NCI-H1092 (cell line): ENCODE data around the gene ST3GAL5.

Experiments used
- DNase-seq: peaks from one replicate; lab custom pipeline; 2025; lab: John Stamatoyannopoulos, UW

Gene ST3GAL5

DNA sequence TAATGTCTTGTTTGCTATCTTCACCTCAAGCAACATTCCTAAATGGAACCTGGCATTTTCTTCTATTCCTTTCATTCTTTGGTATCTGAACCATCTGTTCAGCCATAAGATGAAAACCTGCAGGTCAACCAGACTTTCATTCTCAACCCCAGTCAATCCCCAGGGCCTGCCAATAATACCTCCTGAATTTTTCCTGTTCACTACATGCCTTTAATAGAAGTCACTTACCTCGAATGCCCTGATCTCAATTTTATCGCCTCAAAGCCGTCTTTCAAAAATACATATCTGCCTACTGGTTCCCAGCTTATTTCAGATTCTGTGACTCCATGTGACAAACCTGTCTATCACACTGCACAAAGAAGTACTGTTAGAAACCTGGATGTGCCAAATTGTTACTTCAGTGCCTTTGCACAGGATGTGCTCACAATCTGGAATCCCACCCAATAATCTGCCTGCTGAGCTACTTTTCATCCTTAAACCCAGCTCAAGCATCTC, 22.6 kb downstream of the ST3GAL5 start:
- DNase-seq = no peak

DNA sequence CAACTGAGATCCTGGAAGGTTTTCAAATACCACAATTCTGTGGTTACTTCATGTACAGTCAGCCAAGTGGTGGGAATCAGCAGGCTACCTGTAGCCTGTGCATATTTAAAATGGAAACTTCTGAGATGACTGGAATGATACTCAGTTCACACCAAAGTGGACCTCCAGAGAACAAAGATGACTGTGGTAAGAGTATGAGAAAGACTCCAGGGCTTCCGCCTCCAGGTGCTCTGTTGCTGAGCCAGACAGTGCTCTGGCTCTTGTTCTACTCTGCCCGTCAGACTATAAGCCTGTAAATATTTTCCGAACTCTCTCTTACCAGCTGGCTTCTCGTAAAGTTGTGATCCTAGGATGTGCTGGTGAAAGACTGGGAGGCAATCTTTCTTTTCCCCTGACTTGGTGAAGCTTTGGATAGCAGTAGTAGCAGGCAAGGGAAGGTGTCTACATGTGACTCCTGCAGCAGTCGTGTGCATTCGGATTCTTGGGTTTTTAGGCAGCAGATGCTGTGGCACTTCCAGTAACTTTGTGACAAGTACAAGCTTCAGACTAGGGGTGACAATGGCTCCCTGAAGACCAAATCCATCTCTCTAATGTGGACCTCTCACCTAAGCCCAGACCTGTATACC, 23.1 kb downstream of the ST3GAL5 start:
- no peak for DNase-seq

DNA sequence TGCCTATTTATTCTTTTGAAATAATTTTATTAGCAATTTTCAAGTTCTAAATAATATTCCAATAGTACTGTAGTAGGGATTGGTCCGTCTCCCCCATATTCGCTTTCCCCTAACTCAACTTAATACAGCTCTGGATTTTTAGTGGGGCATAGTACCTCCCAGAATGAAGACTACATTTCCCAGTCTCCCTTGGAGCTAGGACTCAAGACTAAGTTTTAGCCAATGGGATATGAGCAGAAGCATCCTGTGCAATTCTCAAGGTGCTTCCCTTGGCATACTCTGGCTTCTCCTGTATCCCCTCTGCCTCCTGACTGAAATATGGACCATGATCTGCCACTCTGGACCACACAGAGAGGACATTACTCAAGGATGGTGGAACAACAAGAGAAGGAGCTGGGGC, 24.1 kb downstream of the ST3GAL5 start:
- no peak for DNase-seq

DNA sequence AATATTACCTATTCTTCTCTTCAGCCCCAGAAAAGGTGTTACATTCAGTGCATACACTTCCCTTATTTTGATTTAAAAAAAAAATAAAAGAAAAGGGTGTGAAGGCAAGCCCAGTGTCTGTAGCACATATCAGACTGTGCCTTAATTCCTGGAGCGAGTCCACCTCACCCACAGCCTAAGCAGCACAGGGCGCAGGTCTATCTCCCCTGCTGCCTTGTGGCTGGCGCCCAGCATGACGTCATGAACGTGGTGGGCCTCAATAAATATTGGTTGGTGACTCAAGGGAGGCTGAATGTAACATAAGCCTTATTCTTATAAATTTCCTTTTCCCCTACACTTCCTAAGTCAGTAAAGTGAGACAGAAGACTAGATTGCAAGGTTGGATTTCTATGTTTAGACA, 26.4 kb downstream of the ST3GAL5 start:
- DNase-seq = no peak

DNA sequence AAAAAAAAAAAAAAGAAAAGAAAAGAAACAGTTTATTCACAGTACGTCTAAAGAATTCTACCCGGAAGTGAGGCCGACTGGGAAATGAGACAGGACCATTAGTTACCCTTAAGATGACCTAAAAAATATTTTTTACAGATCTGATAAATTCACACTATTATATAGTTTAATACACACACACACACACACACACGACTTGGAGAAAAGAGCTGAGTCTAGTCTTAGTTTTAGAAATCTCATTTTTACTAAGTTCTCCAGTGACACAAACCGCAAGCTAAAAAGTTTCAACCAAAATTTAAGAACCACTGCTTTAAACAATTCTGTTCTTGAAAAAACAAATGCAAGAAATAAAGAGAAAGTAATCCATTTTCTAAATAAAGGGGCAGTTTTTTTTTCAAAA, 27.1 kb downstream of the ST3GAL5 start:
- no peak for DNase-seq

DNA sequence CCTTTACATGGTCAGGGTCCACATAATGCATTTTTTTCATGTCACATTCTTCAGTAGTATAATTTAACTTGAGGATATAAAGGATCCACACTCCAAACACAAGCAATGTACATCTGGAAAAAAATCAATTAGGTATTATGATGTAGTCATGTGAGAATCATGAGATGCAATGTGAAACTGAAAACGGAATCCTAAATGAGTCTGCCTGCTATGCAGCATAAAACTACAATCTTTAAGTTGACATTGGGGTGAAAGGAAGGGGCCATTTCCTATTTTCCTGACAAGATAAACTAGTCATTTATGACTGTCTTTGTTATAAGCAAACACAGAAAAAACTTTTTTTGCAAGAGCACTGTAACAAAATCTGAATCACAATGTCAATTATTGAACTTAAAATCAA, 27.6 kb downstream of the ST3GAL5 start:
- no peak for DNase-seq

DNA sequence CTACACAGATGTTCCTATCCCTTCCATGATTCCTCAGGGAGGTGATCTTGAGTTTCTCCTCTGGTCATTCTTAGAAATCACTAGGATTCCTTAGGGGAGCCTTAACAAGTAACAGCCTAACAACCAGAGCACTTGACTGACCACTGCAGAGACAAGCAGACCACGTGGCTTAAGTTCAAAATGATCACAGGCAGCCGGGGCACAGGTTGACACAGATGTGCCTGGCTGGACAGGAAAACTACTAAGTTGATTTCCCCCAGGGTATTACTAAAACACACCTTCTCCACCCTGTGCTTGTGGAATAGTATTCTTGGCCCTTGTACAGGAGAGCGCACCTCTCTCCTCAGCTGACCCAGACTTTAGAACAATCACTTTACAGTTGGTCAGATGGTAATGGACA, 29.9 kb downstream of the ST3GAL5 start:
- no peak for DNase-seq

DNA sequence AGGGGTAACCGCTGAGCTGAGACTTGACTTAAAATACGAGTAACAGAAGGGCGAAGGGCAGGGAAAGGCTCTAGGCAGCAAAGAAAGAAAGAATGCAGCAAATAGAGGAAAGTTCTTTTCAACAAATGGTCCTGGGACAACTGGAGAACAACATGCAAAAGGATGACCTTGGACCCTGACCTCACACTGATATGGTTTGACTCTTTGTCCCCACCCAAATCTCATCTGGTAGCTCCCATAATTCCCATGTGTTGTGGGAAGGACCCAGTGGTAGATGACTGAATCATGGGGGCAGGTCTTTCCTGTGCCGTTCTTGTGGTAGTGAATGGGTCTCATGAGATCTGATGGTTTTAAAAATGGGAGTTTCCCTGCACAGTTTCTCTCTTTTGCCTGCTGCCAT, 33.9 kb downstream of the ST3GAL5 start:
- DNase-seq = no peak

DNA sequence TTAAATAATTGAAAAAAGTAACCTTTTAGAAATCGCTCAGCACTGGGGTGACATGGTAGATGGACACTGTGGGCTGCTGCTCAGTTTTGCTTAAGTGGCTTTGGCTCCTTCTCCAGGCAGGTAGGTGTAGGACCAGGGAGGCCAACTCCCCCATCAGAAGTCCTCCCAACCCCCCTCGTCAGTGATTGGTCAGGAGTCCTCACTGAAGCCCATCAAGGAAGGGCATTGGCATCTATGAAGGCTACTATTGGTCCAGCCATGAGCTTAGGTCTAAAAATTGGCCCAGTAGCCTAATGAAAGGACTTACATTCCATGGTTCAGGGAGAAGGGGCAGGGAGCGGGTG, 34.7 kb downstream of the ST3GAL5 start:
- no peak for DNase-seq

DNA sequence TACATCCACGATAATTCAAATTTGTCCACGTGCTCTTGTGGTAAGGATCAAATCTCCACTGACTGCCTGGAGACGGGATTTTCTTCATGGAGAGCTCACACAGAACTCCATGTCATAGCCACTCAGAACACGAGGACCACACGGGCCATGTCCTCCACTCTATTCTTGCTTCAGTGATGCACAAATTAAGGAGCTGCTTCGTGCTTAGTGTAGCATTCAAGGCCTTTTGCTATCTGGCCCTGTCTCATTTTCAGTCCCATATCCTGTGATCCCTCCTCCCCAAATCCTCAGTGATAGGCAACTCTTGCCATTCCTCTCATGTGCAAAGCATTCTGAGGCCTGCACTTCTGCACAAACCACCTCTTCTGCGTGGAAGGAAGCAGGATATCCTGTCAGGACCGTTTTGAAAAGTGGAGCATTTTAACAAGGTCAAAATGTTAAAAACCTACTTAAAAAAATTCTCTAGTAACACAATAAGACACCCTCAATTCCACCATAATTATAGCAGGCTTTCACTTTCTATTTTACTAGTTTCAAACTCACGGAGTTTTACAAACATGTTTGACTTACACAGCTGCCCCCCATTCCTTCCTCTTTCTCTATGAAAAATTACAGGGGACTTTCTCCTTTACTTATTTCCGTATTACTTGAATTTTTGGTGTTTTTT, 35.2 kb downstream of the ST3GAL5 start:
- no peak for DNase-seq

DNA sequence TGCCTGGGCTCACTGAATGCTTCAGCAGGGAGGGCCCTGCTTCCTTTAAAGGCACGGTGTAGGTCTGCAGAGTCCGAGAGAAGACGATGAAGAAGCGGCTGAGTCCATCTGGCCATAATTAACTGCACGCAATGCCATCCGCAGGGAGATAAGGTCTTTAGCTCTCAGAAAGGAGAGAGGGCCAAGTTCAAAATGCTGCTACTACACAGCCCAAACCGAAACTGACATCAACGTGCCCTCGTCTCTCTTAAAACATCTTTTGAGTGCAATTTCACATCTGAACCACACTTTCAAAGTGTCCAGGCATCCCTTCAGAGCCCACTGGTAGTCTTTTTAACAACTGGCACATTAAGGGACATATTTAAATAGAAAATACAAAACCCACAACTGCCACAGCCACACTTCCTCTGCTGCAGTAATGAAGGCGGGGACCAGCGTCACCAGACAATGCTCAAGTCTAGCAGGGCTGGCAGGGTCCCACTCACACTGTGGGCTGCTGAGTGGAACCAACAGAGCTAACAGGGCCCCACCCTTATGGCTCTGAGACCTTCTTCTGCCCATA, 35.8 kb downstream of the ST3GAL5 start:
- DNase-seq = no peak

DNA sequence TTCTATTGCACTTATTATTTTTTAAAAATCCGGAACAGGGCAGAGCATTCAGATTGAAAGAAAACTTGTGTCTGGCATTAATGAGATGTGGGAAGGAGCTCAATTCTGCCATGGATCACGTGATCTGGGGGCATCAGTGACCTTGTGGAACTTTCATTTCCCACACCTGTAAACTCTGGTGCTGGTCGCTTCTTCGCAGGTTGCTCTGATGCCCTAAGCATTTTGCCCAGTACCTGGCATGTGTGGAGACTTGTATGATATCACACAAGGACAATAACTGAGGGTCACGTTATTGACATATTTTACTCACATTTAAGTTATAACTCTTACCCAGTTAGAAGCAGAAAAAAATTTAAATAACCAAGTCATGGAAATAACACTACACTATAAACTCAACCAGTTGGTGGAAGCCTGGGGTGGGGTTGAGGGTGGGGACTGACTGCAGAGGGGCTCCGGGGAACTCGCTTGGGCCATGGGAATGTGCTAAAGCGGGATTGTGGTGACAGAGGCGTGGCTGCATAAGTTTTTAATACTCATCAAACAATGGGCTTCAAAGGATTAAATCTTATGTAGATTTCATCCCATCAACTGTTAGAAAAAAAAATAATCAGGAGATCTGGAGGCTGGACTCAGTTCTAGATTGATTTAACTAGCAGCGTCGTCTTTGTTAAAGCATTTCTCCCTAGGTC, 36.5 kb downstream of the ST3GAL5 start:
- DNase-seq = no peak

DNA sequence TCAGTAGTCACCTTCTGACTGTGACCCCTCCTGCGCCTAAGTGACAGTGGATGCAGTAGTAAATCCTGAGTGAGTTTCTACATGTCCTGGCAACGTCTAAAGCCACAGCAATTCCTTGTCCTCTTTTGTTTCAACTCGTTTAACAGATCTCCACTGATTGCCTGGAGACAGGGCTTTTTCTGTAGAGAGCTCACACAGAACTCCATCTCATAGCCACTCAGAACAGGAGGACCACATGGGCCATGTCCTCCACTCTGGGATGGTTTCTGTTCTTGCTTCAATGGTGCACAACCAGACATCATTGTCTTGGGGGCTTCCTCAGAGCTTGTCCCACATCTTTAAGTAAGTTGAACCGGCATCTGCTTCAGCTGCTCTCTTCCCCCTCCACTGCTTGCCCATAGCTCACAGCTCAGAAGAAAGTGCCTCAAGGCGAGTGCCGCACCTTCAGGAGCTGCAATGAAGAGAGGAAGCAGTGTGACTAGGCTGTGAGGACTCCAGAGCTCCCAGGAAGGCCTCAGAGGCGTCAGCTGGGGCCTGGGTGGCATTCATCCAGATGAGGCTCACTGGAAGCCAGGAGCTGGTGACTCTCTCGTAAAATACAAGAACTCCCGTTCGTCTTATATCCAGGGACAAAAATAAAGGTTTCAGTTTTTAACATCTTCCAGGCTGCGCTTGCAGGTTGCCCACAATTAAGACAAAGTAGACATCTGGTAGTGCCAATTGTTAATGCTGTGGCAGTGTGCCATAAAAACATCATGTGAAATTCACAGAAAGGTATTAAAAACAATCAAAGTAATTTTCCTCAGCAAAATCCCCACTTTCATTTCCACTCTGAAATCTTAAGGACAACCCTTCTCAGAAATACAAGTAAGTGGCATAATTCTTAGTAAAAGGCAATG, 37.3 kb downstream of the ST3GAL5 start:
- no peak for DNase-seq

DNA sequence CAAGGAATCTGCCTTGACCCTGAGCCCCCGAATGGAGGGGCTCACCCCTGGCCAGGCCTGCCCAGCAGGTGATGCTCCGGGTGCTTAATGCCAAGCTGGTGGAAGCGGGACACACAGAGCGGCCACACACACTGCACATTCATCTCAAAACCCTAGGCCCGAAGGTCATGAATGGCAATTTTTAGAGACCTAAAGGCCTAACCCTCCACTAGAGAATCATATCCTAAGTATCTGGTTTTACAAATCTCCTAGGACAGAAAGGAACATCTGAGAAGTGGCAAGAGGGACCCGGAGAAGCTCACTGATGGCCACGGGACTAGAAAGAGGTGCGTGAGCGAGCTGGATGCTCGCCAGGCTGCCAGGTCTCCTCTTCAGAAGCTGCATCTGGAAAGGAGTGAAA, 38.3 kb downstream of the ST3GAL5 start:
- no peak for DNase-seq

DNA sequence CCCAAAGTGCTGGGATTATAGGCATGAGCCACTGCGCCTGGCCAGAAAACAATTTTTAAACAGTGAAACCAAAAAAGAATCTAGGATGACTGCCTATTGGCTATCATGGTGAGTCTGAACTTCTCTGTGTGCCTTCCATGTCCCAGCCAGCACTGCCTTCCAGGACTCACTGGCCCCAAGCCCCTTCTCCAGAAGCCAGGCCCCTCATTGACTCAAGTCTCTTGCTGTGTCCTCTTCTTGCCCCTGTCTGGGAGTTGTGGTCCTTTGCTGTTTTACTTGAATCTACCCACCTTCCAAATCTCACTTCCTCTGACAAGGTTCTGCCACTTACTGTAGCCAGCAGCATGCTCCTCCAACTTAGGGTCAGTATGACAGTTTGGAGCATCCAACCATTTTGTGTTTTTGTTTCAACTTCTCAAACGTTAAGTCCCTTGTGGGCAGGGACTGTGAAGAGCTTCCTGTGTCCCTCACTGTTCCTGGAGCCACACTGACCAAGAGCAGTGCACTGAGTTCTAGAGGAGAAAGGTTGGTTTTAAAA, 41.7 kb downstream of the ST3GAL5 start:
- no peak for DNase-seq

DNA sequence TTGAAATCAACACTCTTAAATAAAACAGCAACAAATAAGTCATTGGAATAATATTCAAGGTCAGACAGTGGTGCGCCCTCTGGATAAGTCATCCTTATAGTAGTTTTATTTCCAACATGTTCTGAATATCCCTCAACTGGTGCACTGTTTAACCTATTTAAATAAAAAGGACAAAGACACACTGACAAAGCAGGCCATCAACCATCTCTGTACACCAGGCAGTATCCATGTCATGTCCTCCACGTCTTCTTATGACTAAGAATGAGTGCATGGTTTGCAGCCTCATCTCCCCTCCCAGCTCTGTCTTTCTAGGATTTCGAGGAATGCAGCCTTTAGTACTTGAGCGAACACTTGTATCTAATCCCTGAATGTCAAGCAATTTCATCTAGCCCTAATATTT, 42.4 kb downstream of the ST3GAL5 start:
- DNase-seq = no peak

DNA sequence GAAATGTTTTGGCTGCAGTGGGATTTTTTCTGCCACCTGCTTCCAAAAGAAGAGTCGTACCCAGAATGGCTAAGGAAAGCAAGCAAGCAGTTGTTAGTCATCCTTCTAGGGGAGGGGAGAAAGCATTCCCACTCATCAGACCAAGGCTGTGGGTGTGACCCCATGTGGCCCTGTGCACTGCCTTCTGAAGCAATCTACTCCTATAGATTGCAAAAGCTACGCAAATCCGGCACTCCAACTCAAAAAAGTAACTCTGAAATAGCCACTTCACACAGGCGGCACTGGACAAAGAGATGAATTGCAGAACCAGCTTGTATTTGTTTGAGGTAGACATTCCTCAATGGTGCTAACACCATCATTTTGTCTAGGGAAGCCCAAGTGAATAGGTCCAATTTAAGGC, 44.3 kb downstream of the ST3GAL5 start:
- DNase-seq = no peak

DNA sequence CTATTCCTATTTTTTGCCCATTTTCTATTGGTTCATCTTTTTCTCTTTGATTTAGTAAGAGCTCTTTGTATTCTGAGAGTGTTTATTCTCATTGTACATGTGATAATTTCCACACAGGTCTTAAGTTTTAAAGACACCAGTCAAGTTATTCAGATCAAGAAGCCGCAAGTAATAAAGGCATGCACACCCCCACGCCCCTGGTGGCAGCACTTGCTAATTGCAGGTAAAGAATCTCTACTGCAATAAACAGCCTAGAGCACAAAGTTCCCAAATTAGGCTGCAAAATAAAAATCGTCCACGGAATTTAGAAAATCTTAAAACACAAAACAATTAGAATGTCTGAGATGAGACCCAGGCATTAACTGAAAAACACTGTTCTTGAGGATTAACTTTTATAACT, 45.2 kb downstream of the ST3GAL5 start:
- no peak for DNase-seq

DNA sequence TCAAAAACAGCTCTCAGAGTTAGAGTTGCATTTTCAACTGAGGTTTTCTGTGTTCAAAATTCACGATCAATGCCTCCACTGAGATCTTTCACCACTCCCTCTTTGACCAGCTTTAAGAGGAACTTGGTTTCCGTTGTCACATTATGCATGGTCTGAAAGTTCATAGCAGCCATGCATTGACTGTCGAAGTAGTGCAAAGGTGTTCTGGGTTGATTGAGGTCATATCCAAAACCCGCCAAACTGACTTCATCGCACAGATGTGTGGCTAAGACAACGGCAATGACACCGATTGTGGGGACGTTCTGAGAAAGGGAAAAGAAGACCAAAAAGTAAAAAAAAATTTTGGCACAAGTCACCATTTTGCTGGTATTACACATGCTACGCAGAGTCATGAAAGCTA, 48.7 kb downstream of the ST3GAL5 start:
- no peak for DNase-seq

DNA sequence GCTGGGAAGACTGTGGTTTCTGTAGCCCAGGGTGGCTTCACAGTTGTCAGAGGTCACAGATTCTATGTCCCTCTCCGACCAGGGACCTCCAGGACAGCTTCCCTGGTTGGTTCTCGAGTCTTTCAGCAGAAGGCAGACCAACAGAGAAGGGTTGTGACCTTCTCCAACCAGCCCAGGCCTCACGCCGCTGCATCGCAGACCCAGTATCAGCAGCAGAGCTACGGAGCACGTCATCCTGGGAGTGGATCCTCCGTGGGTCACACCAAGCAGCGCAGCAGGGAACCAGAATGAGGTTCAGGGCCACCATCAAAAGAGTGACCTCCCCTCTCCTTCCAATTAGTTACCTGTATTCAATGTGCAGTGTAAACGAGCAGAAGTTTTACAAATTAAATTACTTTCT, 49.3 kb downstream of the ST3GAL5 start:
- DNase-seq = no peak

DNA sequence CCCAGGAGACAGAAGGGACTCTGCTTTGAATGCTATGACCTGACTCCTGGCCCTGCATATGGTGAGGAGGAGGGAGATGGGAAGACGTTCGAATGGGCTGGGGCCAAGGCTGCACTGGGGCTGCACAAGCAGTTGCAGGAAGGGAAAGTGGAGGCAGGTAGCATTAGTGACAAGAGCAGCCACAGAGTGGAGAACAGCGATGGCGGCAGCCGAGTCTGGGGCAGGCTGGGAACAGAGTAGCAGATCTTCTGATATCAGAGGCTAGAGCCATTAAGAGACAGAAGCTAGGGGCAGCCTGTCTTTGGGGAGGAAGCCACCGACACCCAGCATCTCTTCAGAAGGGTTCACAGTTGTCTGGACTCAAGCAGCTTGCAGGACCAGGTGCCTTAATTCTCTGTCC, 50.1 kb downstream of the ST3GAL5 start:
- no peak for DNase-seq

DNA sequence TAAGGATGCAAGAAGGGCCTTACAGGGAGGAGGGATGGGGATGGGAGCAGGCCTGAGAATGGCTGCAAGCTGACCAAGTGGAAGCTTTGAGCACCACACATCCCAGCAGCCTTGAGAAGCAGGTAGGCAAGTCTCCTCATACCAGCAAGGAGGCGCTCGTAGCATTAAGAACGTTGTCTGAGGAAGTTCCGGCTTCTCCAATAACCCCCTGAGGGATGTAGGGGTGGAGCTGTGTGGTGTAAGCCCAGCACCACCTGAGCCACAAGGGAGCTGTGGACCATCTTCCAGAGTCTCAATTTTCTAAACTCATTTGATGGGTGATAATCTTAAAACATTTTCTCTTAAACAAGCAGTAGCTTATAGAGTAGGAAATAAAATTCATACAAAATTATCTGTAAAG, 50.6 kb downstream of the ST3GAL5 start:
- DNase-seq = no peak
